ENCODE measurements around the gene USP6NL.

USP6NL gene

DNA sequence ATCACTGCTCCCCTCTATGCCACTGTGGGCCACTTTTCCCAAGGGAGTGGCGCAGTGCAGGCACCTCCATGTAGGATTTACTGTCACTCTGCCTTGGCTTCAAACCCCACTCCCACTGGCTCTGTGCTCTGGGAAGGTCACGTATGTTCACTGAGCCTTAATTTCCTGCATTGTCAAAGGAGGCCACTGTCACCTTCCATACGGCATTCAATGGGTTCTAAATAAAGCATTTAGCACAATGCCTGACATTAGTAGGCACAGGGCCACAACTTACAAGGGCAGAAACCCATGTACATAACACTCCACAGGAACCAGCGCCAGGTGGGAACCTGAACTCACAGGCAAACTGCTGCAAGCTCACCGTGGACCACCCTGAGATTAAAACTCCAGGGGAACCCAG is 196.4 kb downstream of the USP6NL start:
- DNase-seq (ENCODE audit: low spot score), result no peak

DNA sequence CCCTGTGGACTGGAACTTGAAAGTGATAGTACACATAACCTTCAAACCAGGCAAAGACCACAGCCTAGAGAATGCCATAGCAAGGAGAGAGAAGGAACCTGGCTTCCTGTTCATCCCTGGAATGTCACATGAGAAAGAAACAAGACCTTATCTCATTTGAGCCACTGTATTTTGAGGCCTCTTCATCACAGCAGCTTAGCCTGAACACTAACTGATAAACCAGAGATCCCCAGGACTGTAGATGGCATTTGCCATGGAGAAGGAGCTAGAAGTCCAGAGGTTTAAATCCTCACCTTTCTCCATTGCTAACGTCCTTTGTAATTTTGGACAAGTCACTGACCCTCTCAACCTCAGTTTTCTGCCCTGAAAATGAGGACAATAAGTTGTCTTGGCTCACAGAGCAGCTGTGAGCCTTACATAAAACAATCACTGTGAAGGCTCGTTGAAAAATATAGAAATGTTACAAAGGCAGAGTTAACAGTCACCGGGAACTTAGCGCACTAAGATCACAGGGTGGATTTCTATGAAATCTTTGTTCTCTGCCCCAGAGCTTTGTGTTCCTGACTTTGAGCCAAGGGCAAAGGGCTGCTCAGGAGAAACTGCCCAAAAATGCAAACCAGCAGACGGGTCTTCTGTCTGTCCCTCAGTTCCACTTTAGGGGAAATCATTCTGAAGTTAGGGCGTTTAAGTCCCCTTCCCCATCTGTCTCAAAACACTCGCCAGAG is 197.0 kb downstream of the USP6NL start:
- DNase-seq (ENCODE audit: low spot score), result no peak

DNA sequence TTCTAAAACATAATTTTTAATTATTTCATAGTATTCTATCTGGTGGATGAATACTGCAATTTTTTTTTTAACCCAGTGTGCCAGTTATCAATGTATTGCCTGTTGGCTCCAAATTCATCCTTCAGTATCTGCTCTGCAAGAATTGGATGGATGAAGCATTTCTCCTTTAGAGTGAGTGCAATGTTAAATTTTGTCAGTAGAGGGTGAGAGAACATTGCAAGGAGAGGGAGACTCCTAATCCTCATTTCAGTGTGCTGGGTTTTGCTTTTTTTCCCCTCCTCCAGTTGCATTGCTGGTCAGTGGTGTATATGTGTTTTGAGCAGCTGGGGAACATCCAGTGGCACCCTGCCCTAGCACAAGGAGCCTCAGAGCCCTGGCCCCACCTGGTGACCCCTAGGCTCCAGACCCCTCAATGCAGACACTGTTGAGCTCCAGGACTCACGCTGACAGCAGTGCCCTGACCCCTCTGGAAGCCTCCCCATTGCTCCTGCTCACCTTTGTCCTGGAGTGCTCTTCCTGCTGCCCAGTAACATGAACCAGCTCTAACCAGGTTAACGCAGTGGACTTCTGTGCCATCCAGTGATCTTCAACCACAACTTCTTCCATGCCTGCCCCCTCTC is 199.4 kb downstream of the USP6NL start:
- DNase-seq (ENCODE audit: low spot score), result no peak

DNA sequence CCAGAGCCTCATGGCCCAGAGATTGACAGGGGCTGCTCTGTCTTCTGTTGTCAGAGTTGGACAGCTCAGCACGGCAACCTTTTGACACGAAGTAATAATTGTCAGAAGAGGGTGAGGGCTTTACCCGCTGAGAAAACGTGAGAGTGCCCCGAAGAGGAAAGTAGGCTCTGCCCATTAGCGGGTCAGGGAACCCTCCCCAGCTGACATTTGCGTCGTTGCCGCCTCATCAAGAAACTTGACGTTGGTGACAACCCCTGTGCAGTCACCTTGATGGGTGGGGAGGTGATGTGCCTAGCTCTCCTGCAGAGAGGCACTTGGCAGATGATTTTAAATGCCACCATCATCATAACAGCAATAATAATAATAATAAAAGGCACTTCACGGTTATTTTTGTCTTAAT is 202.1 kb downstream of the USP6NL start:
- no peak for DNase-seq (ENCODE audit: low spot score)

DNA sequence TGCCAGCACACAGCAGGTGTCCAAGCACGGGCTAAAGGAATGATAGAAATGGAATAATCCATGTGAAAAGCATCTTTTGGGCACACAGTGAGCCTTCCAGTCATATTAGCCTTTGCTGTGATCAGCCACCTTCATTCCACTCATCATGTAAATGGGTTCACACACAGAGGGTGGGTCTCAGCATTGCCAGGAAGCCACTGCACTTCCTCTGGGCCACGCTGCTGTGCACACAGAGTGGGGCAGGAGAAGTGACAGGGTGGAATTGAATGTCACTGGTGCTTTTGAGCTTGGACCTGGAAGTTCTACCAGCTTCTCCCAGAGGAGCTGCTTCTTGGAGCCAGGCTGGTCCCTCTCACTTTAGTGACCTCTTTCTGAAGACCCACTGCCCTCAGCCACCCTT is 203.5 kb downstream of the USP6NL start:
- DNase-seq (ENCODE audit: low spot score), result no peak

DNA sequence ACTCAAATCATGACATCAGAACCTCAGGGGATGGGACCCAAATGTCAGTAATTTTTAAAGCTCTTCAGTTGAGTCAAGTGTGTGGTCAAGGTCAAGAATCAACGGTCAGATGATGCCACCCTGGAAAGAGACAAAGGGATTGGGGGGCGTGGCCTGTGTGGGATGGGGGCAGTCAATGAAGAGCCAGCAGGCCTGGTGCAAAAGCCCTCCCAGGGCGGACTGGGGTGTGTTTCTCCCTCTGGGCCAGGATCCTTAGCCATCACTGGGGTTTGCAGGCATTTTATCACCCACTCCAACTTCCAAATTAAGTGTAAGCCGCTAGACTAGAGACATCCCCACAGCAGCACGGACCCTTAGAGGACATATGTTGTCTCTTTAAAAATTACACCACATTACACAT is 204.7 kb downstream of the USP6NL start:
- no peak for DNase-seq (ENCODE audit: low spot score)

DNA sequence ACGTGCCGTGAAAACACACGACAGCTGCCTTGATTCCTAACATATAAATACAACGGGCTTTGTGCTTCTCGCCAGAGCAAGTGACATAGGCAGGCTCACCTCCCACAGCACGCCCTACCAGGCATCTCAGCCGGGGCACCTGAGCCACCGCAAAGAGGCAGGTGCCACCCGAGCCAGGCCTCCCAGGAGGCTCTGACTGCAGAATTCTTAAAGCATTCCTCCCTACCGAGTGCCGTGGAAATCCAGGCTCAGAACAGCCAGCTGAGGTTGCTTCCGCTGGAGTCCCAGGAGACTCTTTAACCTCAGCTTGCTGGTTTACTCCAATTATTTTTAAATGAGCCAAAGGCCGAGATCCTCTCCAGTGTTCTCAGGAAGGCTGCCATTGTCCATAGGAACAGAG is 206.5 kb downstream of the USP6NL start:
- no peak for DNase-seq (ENCODE audit: low spot score)

Measured in AG08395 (cell line).